Upper lobe of left lung (tissue), 6 donors: ENCODE results near the gene ASTN1. TPM values are rescaled to one million over a fixed set of nuclear protein-coding genes. Genes with fewer than 3 reads are reported as not detected.

Experiments
- ATAC-seq, 2 donors: fragments of 200-7000 bp; cut with Tn5 transposase; one replicate each; pipeline ENCODE4 v1.9.1; 2022; ENCODE audit warnings: mild to moderate bottlenecking in 2 of 2, moderate library complexity in 2 of 2; ENCODE audit not compliant: low FRiP score in 2 of 2
- DNase-seq, 2 donors: peaks; one replicate each; pipeline ENCODE4 v3.0.0-alpha.2; 2019 to 2020
- H3K27ac ChIP-seq, 4 donors: fragments of 200-600 bp; sonication (generic); one replicate each; pipeline ENCODE4 v1.5.1; 2016 to 2019
- H3K27me3 ChIP-seq, 4 donors: fragments of 200-600 bp; sonication (generic); one replicate each; pipeline ENCODE4 v1.5.1; 2017 to 2019
- H3K36me3 ChIP-seq, 4 donors: fragments of 200-600 bp; sonication (generic); one replicate each; pipeline ENCODE4 v1.5.1; 2016 to 2019
- H3K4me1 ChIP-seq, 4 donors: fragments of 200-600 bp; sonication (generic); one replicate each; pipeline ENCODE4 v1.5.1; 2018 to 2019
- H3K4me3 ChIP-seq, 4 donors: fragments of 200-600 bp; sonication (generic); one replicate each; pipeline ENCODE4 v1.5.1; 2017 to 2019; ENCODE audit warnings: mild to moderate bottlenecking in 2 of 4, moderate library complexity in 1 of 4
- H3K9me3 ChIP-seq, 4 donors: fragments of 200-600 bp; sonication (generic); one replicate each; pipeline ENCODE4 v1.5.1; 2018 to 2019
- EP300 ChIP-seq, 4 donors: sonication (generic); formaldehyde crosslinking; IDR thresholded peaks; one replicate each; pipeline ENCODE4 v1.5.1; 2017; ENCODE audit warnings: antibody characterized with exemption in 4 of 4, control low read depth in 2 of 4
- POLR2A ChIP-seq, 4 donors: fragments of 450-650 bp; IDR thresholded peaks; one replicate each; pipeline ENCODE4 v1.5.1; 2016 to 2017; ENCODE audit warnings: antibody characterized with exemption in 4 of 4, mild to moderate bottlenecking in 2 of 4
- POLR2AphosphoS5 ChIP-seq, 2 donors: sonication (generic); formaldehyde crosslinking; IDR thresholded peaks; one replicate each; pipeline ENCODE4 v1.5.1; 2017; ENCODE audit warnings: antibody characterized with exemption in 2 of 2
- WGBS, 2 donors: methylation state at CpG; one replicate each; pipeline ENCODE4 v1.1.5; 2017 to 2018; 5-methylcytosine and 5-hydroxymethylcytosine counted together
- total RNA-seq, 6 donors: library from RNA; depleted of rRNA in 4 of 6; stranded (reverse); fragments of >200 nt in 4 of 6; gene quantifications; one replicate each; pipeline versions ENCODE4 v1.1.0 to v1.2.1, GENCODE V29; 2016 to 2021
- TF ChIP-seq, protein P1 (sequence below), 6 experiments: fragments of 450-650 bp in 4 of 6; fragments of 200-600 bp in 2 of 6; sonication (generic) in 2 of 6; IDR thresholded peaks; one replicate each; pipeline ENCODE4 v1.5.1; 2016 to 2019; ENCODE audit warnings: antibody characterized with exemption in 6 of 6
- donor health status: DM: no; HTN: no; CAD: no; lungs with moderate emphysema.
- donor health status: DM: no; HTN: yes; CAD: no; lungs with severe emphysema.

Gene ASTN1
- total RNA-seq, 6 donors from 2014 or later: 0.15 to 1.0 (median 0.32) TPM; not detected in 2

DNA sequence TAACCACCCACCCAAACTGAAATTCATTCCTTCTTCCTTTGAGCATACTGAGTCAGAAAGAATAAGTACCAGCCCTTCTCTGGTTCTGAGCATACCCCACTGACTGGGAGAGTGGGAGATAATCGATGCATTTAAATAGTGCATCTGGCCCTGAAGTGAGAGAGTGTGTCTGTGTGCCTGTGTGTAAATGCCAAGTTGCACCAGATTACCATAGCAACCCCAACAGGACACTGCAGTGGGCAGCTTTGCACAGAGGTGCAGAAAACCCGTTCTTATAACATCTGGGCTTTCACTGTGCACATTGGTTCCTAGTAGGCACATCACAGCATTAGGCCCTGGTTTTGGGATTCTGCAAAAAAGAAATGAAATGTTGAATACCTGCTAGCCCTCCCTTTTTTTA lies 2.3 kb downstream of the ASTN1 start:
- DNase-seq (no peak), ATAC-seq (no peak)
- TF ChIP-seq, protein P1, sequence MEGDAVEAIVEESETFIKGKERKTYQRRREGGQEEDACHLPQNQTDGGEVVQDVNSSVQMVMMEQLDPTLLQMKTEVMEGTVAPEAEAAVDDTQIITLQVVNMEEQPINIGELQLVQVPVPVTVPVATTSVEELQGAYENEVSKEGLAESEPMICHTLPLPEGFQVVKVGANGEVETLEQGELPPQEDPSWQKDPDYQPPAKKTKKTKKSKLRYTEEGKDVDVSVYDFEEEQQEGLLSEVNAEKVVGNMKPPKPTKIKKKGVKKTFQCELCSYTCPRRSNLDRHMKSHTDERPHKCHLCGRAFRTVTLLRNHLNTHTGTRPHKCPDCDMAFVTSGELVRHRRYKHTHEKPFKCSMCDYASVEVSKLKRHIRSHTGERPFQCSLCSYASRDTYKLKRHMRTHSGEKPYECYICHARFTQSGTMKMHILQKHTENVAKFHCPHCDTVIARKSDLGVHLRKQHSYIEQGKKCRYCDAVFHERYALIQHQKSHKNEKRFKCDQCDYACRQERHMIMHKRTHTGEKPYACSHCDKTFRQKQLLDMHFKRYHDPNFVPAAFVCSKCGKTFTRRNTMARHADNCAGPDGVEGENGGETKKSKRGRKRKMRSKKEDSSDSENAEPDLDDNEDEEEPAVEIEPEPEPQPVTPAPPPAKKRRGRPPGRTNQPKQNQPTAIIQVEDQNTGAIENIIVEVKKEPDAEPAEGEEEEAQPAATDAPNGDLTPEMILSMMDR (IDR thresholded peaks at IDR 0.05): no peak
- TF ChIP-seq POLR2AphosphoS5 (IDR thresholded peaks at IDR 0.05) (no peak), POLR2A (IDR thresholded peaks at IDR 0.05) (no peak), EP300 (IDR thresholded peaks at IDR 0.05) (no peak)
- WGBS, 2 donors: 65 to 76% methylated on average over 2 of the region's 2 CpGs
- H3K27ac ChIP-seq: no peak overlapping the region
- H3K9me3 ChIP-seq: no peaks in the 10 kb centered on the region
- peaks cover 0 to 15% (median 6%) of the 10 kb centered on the region in 4 donors for H3K27me3 ChIP-seq
- no peaks in the 10 kb centered on the region for H3K36me3 ChIP-seq
- H3K4me3 ChIP-seq: no peak overlapping the region
- H3K4me1 ChIP-seq: peaks cover 4 to 12% (median 6%) of the 10 kb centered on the region in 4 donors

DNA sequence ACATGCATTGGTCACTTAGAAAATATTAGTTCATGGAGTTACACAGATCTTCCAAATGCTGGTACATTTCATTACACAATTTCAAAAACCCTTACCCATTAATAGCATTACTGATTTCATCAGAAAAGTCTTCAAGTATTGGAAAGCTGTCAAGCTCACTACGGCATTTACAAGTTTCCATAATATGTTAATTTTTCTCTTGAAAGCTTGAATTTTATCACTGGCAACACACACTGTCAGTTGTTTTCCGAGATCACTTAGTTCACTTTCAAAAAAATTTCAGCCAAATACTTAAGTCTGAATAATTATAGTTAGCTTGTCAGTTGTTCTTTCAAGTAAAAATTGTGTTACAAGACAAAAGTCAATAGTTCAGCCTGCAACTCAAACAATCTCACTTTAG lies 18.0 kb downstream of the ASTN1 start:
- Histone ChIP-seq H3K4me3 (no peak overlapping the region), H3K36me3 (no peaks in the 10 kb centered on the region), H3K27ac (no peak overlapping the region), H3K9me3 (no peaks in the 10 kb centered on the region), H3K4me1 (no peaks in the 10 kb centered on the region), H3K27me3 (no peaks in the 10 kb centered on the region)
- no peak for DNase-seq
- TF ChIP-seq, protein P1 (IDR thresholded peaks at IDR 0.05): no peak
- no peak for TF ChIP-seq POLR2AphosphoS5 (IDR thresholded peaks at IDR 0.05)
- no peak for TF ChIP-seq POLR2A (IDR thresholded peaks at IDR 0.05)
- TF ChIP-seq EP300 (IDR thresholded peaks at IDR 0.05): no peak
- WGBS, 2 donors: 40 to 41% methylated on average over 2 of the region's 2 CpGs
- no peak for ATAC-seq

DNA sequence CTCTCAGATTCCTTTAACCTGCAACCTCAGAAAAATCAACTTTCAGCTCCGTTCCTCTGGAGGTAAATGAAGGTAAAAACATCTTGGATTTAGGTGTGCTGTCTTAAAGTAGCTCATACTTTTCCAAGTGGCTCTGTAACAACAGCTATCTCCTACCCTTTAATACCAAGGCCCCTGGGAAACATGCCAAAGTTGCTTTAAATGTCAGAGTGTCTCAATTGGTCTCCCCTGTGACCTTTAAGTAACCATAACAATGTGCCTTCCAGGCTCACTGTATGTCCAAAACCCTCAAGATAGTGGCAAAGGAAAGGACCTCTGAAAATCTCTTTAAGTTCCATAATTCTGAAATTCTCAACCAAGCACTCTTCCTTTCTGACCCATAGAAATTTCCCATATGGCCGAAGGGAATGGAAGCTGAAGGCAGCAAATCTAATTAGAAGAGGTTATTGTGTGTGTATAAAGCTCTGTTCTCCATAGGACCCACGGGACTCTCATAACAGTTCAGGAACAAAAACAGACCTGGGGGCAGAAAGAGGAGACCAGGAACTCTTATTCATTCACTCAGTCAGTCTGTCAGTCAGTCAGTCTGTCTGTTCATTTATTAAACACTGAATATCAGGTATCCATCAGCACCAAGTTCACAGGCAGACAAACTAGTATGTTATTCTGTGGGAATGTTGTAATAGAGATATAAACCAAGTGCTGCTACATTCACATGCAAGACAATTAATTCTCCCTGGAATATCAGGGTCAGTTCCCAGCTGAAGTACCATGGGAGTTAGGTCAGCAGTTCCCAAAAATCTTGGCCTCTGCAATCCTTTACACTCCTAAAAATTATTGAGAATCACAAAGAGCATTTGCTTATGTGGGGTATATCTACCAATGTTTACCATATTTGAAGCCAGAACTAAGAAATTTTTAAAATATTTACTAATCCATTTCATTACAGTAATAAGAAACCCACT lies 19.1 kb downstream of the ASTN1 start:
- Histone ChIP-seq H3K9me3 (no peaks in the 10 kb centered on the region), H3K27ac (no peak overlapping the region), H3K4me3 (no peak overlapping the region), H3K27me3 (no peaks in the 10 kb centered on the region), H3K4me1 (no peaks in the 10 kb centered on the region), H3K36me3 (no peaks in the 10 kb centered on the region)
- DNase-seq (no peak), ATAC-seq (no peak)
- 68 to 72% methylated on average over 3 of the region's 3 CpGs for WGBS, 2 donors
- TF ChIP-seq POLR2AphosphoS5 (IDR thresholded peaks at IDR 0.05): no peak
- TF ChIP-seq EP300 (IDR thresholded peaks at IDR 0.05): no peak
- TF ChIP-seq, protein P1 (IDR thresholded peaks at IDR 0.05): no peak
- TF ChIP-seq POLR2A (IDR thresholded peaks at IDR 0.05): no peak

DNA sequence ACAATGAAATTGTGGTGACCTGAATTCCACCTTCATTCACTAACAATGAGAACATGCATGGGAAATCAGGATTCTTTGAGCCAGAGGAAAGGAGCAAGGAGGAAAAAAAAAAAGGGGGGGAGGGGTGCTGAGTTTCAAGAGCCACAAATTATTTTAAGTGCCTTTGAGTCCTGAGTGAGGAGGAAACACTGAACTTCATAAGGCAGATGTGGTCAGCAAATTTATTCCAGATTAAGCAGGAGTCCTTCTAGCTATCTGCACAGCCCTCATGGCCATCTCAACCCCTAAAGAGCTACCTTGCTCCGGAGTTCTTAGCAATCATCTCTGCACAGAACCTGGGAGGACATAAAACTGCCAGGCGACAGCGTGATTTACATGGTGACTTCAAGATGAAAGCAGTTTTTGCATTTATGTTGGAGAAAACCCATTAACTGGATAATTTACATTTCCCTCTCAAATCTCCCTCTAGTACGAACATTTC lies 21.7 kb downstream of the ASTN1 start:
- Histone ChIP-seq H3K4me3 (no peak overlapping the region), H3K27ac (no peak overlapping the region), H3K9me3 (no peaks in the 10 kb centered on the region), H3K27me3 (no peaks in the 10 kb centered on the region), H3K4me1 (no peaks in the 10 kb centered on the region), H3K36me3 (no peaks in the 10 kb centered on the region)
- TF ChIP-seq POLR2A (IDR thresholded peaks at IDR 0.05) (no peak), POLR2AphosphoS5 (IDR thresholded peaks at IDR 0.05) (no peak), EP300 (IDR thresholded peaks at IDR 0.05) (no peak)
- TF ChIP-seq, protein P1 (IDR thresholded peaks at IDR 0.05): no peak
- DNase-seq: no peak
- no peak for ATAC-seq
- 66 to 82% methylated on average over 4 of the region's 4 CpGs for WGBS, 2 donors
